HepG2 (cell line): Measurements from ENCODE around the gene FGF3. TPM values are rescaled to one million over a fixed set of nuclear protein-coding genes. Genes with fewer than 3 reads are reported as not detected.

Source experiments
- ATAC-seq: fragments of 200-7000 bp; cut with Tn5 transposase; 3 replicates; pipeline ENCODE4 v1.9.1; 2020; ENCODE audit warnings: mild to moderate bottlenecking, moderate library complexity
- BruUV-seq: library from RNA; stranded (reverse); fragments of 400-500 nt; replicated peaks from 2 replicates; lab custom pipeline; 2021; lab: Mats Ljungman, UMichigan
- CTCF ChIA-PET: fragments of 300-600 bp; formaldehyde crosslinking; extraction: SDS; loops from one replicate; lab custom pipeline; 2021; ENCODE audit warnings: low total read pairs, inconsistent platforms, low intra/inter-chr PET ratio; lab: Yijun Ruan, JAX
- POLR2A ChIA-PET: fragments of 350-600 bp; sonication (Branson Sonifier 250); formaldehyde crosslinking; loops from one replicate; lab custom pipeline; 2020; ENCODE audit warnings: antibody characterized with exemption, inconsistent platforms; lab: Yijun Ruan, JAX
- DNase-seq: peaks from one replicate; pipeline ENCODE4 v3.0.0-alpha.2; 2015; ENCODE audit warnings: low spot score
- FAIRE-seq: peaks from 3 replicates; lab custom pipeline; 2011; peaks lifted over from hg19 to GRCh38; lab: Jason Lieb, UNC
- H2AFZ ChIP-seq: one replicate; pipeline ENCODE4 v1.6.1; 2011; ENCODE audit warnings: low read length, inconsistent platforms
- H3K27ac ChIP-seq: fragments of 300-600 bp; 3 replicates; pipeline ENCODE4 v1.8.0; 2011; ENCODE audit warnings: mixed run types, mild to moderate bottlenecking, mixed read lengths, low read length, inconsistent platforms; ENCODE audit not compliant: insufficient read depth; ENCODE audit errors: extremely low read length
- H3K27me3 ChIP-seq, 2 experiments: fragments of 200-600 bp in 1 of 2; 2 replicates in 1 of 2; 3 replicates in 1 of 2; pipeline versions ENCODE4 v1.6.0 to v1.8.0; 2011; ENCODE audit warnings: low read length in 2 of 2, mild to moderate bottlenecking in 2 of 2, moderate library complexity in 2 of 2, inconsistent platforms in 1 of 2; ENCODE audit not compliant: insufficient read depth in 2 of 2, control insufficient read depth in 1 of 2
- H3K36me3 ChIP-seq, 2 experiments: fragments of 200-600 bp in 1 of 2; replicated peaks in 1 of 2; 2 replicates in 1 of 2; 3 replicates in 1 of 2; pipeline versions ENCODE4 v1.5.1 to v1.8.0; 2011; ENCODE audit warnings: low read length in 2 of 2, inconsistent platforms in 1 of 2; ENCODE audit not compliant: insufficient read depth in 2 of 2, control insufficient read depth in 1 of 2
- H3K4me1 ChIP-seq: 2 replicates; pipeline ENCODE4 v1.5.1; 2012; ENCODE audit warnings: low read length, inconsistent platforms; ENCODE audit not compliant: insufficient read depth
- H3K4me2 ChIP-seq: 2 replicates; pipeline ENCODE4 v1.6.0; 2011; ENCODE audit warnings: low read depth, low read length, inconsistent platforms
- H3K4me3 ChIP-seq, 3 experiments: fragments of 200-600 bp in 1 of 3; sonication (generic), shearing (Covaris generic) in 1 of 3; replicated peaks in 1 of 3; 2 replicates each; pipeline ENCODE4 v1.5.1; 2011 to 2016; ENCODE audit warnings: low read length in 3 of 3, inconsistent platforms in 2 of 3, low read depth in 2 of 3, mild to moderate bottlenecking in 2 of 3, control low read depth in 1 of 3, mixed read lengths in 1 of 3; ENCODE audit not compliant: insufficient read depth in 1 of 3
- H3K79me2 ChIP-seq: one replicate; pipeline ENCODE4 v1.6.1; 2011; ENCODE audit warnings: low read length, inconsistent platforms; ENCODE audit not compliant: insufficient read depth
- H3K9ac ChIP-seq: 2 replicates; pipeline ENCODE4 v1.6.0; 2011; ENCODE audit warnings: mild to moderate bottlenecking, low read depth, low read length, inconsistent platforms; ENCODE audit not compliant: insufficient read depth
- H3K9me3 ChIP-seq: 2 replicates; pipeline ENCODE4 v1.5.1; 2012; ENCODE audit warnings: mild to moderate bottlenecking, low read length
- H4K20me1 ChIP-seq: 2 replicates; pipeline ENCODE4 v1.6.0; 2011; ENCODE audit warnings: inconsistent platforms, mild to moderate bottlenecking, low read length, moderate library complexity; ENCODE audit not compliant: insufficient read depth
- ASH2L ChIP-seq: fragments of 300-600, 200-600 bp; sonication (generic); IDR thresholded peaks from 2 replicates; pipeline ENCODE4 v1.7.0; 2017; ENCODE audit warnings: low read depth, mild to moderate bottlenecking, moderate library complexity, mixed read lengths, low read length; ENCODE audit not compliant: insufficient read length
- E2F2 ChIP-seq: sonication (generic); formaldehyde crosslinking; IDR thresholded peaks from 2 replicates; pipeline ENCODE4 v1.4.0; 2020; ENCODE audit warnings: missing genetic modification reagents, borderline replicate concordance
- RXRA ChIP-seq: sonication (generic); formaldehyde crosslinking; IDR thresholded peaks from 2 replicates; pipeline ENCODE4 v1.5.1; 2020; ENCODE audit warnings: missing genetic modification reagents
- SIN3A ChIP-seq: IDR thresholded peaks from 2 replicates; pipeline ENCODE4 v1.6.1; 2011; ENCODE audit warnings: low read depth, mild to moderate bottlenecking, control low read depth, low read length, borderline replicate concordance
- ZNF143 ChIP-seq: sonication (generic); formaldehyde crosslinking; IDR thresholded peaks from 2 replicates; pipeline ENCODE4 v1.4.0; 2020; ENCODE audit warnings: missing genetic modification reagents
- ZNF407 ChIP-seq: sonication (generic); formaldehyde crosslinking; IDR thresholded peaks from one replicate; pipeline ENCODE4 v1.5.1; 2020; ENCODE audit warnings: mild to moderate bottlenecking, missing genetic modification reagents; ENCODE audit errors: not compliant biosample characterization
- ZNF441 ChIP-seq: sonication (generic); formaldehyde crosslinking; IDR thresholded peaks from 2 replicates; pipeline ENCODE4 v1.7.0; 2021; ENCODE audit warnings: missing genetic modification reagents, borderline replicate concordance
- WGBS: methylation state at CpG from one replicate; pipeline ENCODE4 v1.1.6; 2017; ENCODE audit warnings: low lambda C conversion rate; 5-methylcytosine and 5-hydroxymethylcytosine counted together
- in situ Hi-C: cut with HindIII; loops from 2 replicates; pipeline ENCODE4 v1.10.0; 2017; ENCODE audit warnings: low pct_unique_long_range_greater_than_20kb; ENCODE audit not compliant: extremely low pct_ligation_motif_present
- intact Hi-C: fragments of 100-400 bp; cut with micrococcal nuclease; formaldehyde crosslinking; loops from one replicate; pipeline ENCODE4 v1.10.0; 2022; ENCODE audit not compliant: unreplicated experiment
- polyA plus RNA-seq, 8 experiments: library from polyadenylated mRNA; depleted of rRNA in 3 of 8; stranded (reverse) in 7 of 8; unstranded in 1 of 8; fragments of >200 nt; fragmentation: Illumina TruSeq in 4 of 8; extraction: Trizol in 4 of 8; gene quantifications; 2 replicates each; pipeline versions ENCODE4 v1.2.1 to v1.2.3, GENCODE V29; 2011 to 2016; ENCODE audit warnings: low read depth in 4 of 8, missing spikeins in 1 of 8, mixed read lengths in 1 of 8; ENCODE audit not compliant: insufficient read depth in 1 of 8
- total RNA-seq, 5 experiments: library from RNA; depleted of rRNA; stranded (reverse); fragments of >200 nt; fragmentation: Illumina TruSeq; extraction: Trizol; gene quantifications; 2 replicates each; pipeline ENCODE4 v1.2.3, GENCODE V29; 2016; ENCODE audit warnings: low read depth in 1 of 5
- TF ChIP-seq, protein P1 (sequence below): sonication (generic); formaldehyde crosslinking; IDR thresholded peaks from 2 replicates; pipeline ENCODE4 v1.4.0; 2020; ENCODE audit warnings: missing genetic modification reagents

The FGF3 gene
- total and polyA plus RNA-seq, 2 of the 13 experiments (the other 11 are each of a cell fraction or from before 2014, with no cell fraction given): not detected

DNA sequence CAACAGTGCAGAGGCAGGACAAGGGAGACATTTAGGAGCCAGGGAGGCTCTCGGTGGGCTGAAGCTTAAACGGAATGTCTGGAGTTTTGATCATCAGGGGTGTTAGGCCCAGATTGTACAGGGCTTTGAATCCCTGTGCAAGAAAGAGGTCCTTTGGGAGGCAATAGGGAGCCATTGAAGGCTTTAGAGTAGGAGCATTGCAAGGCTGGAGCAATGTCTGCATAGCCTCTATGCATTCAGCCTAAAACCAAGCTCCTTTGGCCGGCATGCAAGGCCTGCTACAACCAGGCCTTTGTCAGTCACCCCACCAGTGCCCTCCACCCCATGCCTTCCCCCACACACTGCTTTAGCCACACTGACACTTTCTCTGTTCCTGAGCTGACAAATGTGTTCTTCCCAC, 47.4 kb upstream of the FGF3 start (continued):
- TF ChIP-seq E2F2 (CRISPR knock-in tag): no peak

GRCh38 chr11:69865707-69866106, 46.5 kb upstream of the FGF3 start:
- Histone ChIP-seq H3K27me3 (peaks cover 4 to 58% of the 10 kb centered on the region in 2 experiments; a peak in 3 of 5 replicates), H3K4me2 (no peak overlapping the region), H3K79me2 (no peaks in the 10 kb centered on the region), H3K4me3 (no peak overlapping the region), H3K36me3 (no peaks in the 10 kb centered on the region), H3K9ac (no peak overlapping the region), H2AFZ (no peak overlapping the region), H4K20me1 (no peaks in the 10 kb centered on the region), H3K27ac (no peak overlapping the region), H3K4me1 (no peaks in the 10 kb centered on the region), H3K9me3 (no peaks in the 10 kb centered on the region)
- ChIA-PET CTCF (no interaction called here), POLR2A (no interaction called here)
- in situ Hi-C loops (no loop called here), intact Hi-C loops (no loop called here)
- DNase-seq: no peak
- 69% methylated on average over 4 of the region's 5 CpGs for WGBS
- TF ChIP-seq ZNF143 (CRISPR knock-in tag): no peak
- TF ChIP-seq, protein P1, sequence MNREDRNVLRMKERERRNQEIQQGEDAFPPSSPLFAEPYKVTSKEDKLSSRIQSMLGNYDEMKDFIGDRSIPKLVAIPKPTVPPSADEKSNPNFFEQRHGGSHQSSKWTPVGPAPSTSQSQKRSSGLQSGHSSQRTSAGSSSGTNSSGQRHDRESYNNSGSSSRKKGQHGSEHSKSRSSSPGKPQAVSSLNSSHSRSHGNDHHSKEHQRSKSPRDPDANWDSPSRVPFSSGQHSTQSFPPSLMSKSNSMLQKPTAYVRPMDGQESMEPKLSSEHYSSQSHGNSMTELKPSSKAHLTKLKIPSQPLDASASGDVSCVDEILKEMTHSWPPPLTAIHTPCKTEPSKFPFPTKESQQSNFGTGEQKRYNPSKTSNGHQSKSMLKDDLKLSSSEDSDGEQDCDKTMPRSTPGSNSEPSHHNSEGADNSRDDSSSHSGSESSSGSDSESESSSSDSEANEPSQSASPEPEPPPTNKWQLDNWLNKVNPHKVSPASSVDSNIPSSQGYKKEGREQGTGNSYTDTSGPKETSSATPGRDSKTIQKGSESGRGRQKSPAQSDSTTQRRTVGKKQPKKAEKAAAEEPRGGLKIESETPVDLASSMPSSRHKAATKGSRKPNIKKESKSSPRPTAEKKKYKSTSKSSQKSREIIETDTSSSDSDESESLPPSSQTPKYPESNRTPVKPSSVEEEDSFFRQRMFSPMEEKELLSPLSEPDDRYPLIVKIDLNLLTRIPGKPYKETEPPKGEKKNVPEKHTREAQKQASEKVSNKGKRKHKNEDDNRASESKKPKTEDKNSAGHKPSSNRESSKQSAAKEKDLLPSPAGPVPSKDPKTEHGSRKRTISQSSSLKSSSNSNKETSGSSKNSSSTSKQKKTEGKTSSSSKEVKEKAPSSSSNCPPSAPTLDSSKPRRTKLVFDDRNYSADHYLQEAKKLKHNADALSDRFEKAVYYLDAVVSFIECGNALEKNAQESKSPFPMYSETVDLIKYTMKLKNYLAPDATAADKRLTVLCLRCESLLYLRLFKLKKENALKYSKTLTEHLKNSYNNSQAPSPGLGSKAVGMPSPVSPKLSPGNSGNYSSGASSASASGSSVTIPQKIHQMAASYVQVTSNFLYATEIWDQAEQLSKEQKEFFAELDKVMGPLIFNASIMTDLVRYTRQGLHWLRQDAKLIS (CRISPR knock-in tag): no peak
- TF ChIP-seq SIN3A: no peak
- TF ChIP-seq RXRA: no peak
- no peak for TF ChIP-seq ZNF407 (CRISPR knock-in tag)
- TF ChIP-seq ASH2L: no peak
- TF ChIP-seq ZNF441 (CRISPR knock-in tag): no peak
- no TSS peak for BruUV-seq
- no peak for ATAC-seq
- no peak for FAIRE-seq
